SH-SY5Y (cell line): Measurements from ENCODE around the gene VEZT.

Source experiments
- GATA2 ChIP-seq: IDR thresholded peaks from 2 replicates; pipeline ENCODE4 v1.6.1; 2011; ENCODE audit warnings: mild to moderate bottlenecking, low read depth, low read length
- GATA3 ChIP-seq: IDR thresholded peaks from 2 replicates; pipeline ENCODE4 v1.6.1; 2011; ENCODE audit warnings: low read depth, mild to moderate bottlenecking, low read length, moderate library complexity

- TF ChIP-seq GATA2 (no peak), GATA3 (no peak)
Observed at GRCh38 chr12:95343461-95344230, 126.0 kb downstream of the VEZT start.
